OCI-M2 (cell line): ENCODE measurements around the gene FILIP1L.

Experiments
- DNase-seq: peaks from one replicate; lab custom pipeline; 2025; ENCODE audit not compliant: unreplicated experiment; lab: John Stamatoyannopoulos, UW

Gene FILIP1L

DNA sequence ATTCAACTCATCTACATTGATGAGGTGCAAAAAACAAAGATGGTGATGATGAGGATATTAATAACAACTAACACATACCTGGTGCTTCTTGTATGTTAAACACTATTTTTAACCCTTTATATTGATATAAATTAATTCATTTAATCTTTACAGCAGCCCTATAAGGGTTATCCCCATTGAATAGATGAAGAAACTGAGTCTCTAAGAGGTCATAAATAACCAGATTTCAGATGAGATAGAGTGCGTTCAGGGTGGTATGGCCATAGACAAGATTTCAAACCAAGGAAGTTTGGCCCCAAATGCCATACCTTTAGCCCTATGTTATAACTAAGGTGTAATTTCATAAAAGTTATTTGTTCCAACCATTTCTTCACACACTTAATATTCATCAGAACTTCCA is 214.1 kb downstream of the FILIP1L start:
- DNase-seq = no peak

- DNase-seq = no peak
These were observed 214.7 kb downstream of the FILIP1L start for GRCh38 chr3:99899603-99900002.

DNA sequence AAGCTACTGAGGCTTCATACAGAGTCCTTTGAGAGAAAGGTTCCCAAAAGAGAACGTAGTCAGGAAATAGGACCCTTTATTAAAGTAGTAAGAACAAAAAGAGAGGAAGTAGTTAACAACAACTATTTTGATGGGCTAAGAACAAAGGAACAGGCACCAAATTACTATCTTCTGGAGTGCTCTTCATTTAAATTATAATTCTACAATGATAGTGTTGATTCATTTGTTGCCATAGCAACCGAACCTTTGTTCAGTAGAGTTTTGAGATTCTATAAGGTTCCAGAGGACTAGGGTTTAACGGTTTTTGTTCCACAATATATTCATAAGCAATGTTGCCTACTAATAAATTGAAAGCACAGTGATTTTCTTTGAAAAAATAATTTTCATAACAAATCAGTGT is 217.8 kb downstream of the FILIP1L start:
- no peak for DNase-seq

GRCh38 chr3:99895703-99896441 is 218.4 kb downstream of the FILIP1L start:
- DNase-seq = peak; percentile 25

DNA sequence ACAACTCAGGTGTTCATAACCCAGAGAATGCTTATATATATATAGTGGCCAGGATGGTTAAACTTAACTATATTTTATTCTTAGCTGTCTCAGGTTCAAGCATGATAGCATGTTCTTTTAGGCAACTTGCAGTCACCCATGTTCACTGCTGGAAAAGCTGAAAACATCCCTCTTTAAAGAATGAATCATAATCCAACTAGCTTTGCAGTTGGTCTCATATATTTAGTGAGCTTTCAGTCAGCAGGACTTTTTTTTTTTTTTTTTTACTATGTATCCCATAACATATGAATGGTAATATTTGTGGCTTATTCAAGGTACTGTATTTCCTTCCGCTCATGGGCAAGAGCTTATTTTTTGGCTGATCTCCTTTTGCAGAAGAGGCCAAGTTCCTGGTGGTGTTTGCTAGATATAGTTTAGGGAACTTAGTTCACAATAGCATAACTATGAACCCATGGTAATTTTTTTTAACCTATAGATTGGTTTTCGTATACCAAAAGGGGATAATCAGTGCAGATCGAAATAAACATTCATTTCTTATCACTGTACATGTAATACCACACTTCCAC is 219.1 kb downstream of the FILIP1L start:
- DNase-seq = no peak

- DNase-seq = no peak
These were observed 222.0 kb downstream of the FILIP1L start for GRCh38 chr3:99892332-99892731.

- no peak for DNase-seq
These were observed 222.6 kb downstream of the FILIP1L start for GRCh38 chr3:99891610-99892285.

DNA sequence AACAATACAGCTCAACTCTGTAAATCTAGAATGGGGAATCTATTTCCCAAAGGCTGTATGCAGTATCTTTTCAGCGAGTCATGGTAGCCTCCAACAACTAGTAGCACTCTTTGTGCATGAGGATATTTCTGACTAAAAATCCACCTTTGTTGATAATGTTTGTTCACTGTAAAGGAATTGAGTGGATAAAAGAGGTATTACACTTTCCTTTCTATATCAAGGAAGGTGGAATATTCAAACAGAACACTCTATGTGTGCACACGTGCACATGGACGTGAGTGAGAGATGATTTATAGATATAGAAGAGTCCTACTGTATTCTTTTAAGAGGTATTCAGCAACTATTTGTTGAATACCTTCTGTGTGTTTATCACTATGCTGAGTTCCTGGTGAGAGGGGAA is 228.4 kb downstream of the FILIP1L start:
- DNase-seq = no peak

- no peak for DNase-seq
These were observed 229.2 kb downstream of the FILIP1L start for GRCh38 chr3:99885085-99885484.

GRCh38 chr3:99884484-99884883 is 229.8 kb downstream of the FILIP1L start:
- DNase-seq = no peak

DNA sequence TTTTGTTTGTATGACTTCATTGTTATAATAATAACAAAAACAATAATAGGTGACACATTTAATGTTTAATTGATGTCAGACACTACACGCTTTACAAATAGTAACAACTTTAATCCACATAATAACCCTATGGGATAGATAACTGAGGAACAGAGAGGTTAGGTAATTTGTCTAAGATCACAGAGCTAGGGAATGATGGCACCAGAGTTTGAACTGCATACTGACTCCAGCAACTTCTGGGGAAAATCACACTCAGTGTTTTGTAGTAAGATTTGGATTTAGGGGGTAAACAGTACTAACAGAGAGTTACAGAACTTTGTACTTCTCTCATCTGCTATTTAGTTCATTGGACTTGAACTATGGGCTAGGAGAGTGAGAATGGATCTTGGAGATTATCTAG is 230.6 kb downstream of the FILIP1L start:
- DNase-seq = no peak

GRCh38 chr3:99883138-99883461 is 231.2 kb downstream of the FILIP1L start:
- no peak for DNase-seq

GRCh38 chr3:99882436-99883137 is 231.7 kb downstream of the FILIP1L start:
- DNase-seq = no peak

DNA sequence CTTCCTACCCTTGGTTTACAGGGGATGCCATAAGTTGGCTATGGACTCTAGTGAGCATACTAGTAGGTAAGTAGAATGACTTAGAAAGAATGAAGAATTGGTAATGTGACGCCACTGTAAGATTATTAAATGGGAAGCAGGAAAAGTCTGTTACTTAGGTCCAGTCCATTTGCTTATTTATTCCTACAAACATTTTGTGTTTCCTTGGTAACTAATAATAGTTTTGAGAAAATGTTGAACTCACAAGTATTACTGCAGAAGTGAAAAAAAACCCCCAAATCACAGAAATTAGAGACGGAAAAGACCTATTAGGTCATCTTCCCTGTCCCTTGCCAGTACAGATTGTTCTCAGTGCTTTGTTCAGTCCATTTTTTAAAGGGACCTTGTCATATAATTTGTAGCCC is 233.2 kb downstream of the FILIP1L start:
- no peak for DNase-seq

GRCh38 chr3:99879275-99879674 is 235.0 kb downstream of the FILIP1L start:
- no peak for DNase-seq

DNA sequence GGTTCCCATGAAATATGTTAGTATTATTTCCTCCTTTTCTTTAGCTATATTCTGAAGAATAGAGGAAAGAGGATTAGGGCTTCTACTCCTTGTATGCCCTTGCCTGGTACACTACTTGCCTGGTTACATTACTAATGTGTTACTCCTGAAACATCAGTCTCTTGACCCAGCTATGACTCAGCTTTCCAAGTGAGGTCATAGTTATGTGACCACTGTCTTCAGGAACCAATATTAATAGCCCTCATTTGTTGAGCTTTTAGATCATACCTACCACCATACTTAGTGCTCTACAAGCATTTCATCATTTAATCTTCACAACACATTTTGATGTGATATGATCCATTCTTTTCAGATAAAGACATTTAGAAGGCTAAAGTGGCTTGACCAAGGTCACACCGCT is 236.3 kb downstream of the FILIP1L start:
- no peak for DNase-seq

GRCh38 chr3:99877031-99877579 is 237.2 kb downstream of the FILIP1L start:
- DNase-seq = no peak

GRCh38 chr3:99875929-99876841 is 238.1 kb downstream of the FILIP1L start:
- no peak for DNase-seq

- no peak for DNase-seq
These were observed 238.7 kb downstream of the FILIP1L start for GRCh38 chr3:99875581-99875928.

DNA sequence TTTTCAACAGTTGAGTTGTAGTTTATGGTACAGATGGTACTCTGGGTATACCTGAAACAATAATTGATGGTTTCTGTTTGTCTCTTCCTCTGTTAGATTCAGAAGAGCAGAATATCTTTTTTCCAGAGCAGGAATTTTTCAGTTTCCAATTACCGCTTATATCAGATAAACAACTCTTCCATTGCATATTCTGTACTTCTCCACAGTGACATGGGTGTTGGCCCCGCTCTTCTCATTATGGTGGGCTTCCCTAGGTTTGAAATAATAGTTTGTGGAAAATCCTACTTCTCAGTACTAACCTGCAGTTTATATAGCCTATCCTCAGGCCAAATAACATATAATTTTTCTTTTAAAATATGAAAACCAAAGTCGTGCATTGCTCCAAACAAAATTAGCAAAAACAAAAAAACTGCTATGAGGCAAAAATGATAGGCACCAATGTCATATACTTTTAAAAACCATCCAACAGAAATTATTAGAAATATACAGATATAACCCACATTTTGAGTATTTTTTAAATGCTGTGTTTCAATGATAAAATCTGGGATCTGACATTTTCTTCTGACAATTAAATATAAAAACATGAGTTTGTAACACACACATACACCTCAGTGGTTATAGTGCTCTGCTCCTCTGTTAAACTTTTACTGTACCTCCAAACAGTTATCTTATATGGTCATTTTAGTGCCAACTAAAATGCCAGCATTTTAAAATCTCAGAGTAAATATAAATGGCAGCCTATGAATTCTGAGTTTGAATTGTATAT is 239.9 kb downstream of the FILIP1L start:
- no peak for DNase-seq
